ENCODE data around the gene ADAMTS14.

- TF ChIP-seq SNAI2 (CRISPR knock-in tag; IDR thresholded peaks at IDR 0.05): no peak
- TF ChIP-seq TSHZ2 (CRISPR knock-in tag; IDR thresholded peaks at IDR 0.05): no peak
Observed at GRCh38 chr10:70699659-70700174, 27.4 kb downstream of the ADAMTS14 start.

All from SK-N-SH treated with all-trans-retinoic acid at 6 μM for 48 hours (cell line).